Measurements from ENCODE around the gene TRMT10C.
"Not testable (repeated sequence)": the region's sequence is repeated elsewhere in the genome, so short reads cannot be mapped to it uniquely, and the experiment has no call there.

TRMT10C gene

DNA sequence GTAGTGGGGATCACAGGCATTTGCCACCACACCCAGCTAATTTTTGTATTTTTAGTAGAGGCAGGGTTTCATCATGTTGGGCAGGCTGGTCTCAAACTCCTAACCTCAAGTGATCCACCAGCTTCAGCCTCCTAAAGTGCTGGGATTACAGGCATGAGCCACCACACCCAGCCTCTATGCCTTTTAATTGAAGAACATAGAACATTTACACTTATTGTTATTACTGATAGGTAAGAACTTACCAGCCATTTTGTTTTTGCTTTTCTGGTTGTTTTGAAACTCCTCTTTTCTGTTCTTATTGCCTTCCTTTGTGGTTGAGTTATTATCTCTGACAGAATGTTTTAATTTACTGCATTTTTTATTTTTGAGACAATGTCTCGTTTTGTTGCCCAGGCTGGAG lies 41.5 kb downstream of the TRMT10C start:
- H3K4me3 ChIP-seq (ENCODE audit: low read depth, low read length) = no peak overlapping the region
- DNase-seq (ENCODE audit: low read depth, low spot score) = no peak
- in situ Hi-C loops (cut with HindIII; ENCODE audit: low sequenced_read_pairs) = no loop called here
- TF ChIP-seq, protein P1, sequence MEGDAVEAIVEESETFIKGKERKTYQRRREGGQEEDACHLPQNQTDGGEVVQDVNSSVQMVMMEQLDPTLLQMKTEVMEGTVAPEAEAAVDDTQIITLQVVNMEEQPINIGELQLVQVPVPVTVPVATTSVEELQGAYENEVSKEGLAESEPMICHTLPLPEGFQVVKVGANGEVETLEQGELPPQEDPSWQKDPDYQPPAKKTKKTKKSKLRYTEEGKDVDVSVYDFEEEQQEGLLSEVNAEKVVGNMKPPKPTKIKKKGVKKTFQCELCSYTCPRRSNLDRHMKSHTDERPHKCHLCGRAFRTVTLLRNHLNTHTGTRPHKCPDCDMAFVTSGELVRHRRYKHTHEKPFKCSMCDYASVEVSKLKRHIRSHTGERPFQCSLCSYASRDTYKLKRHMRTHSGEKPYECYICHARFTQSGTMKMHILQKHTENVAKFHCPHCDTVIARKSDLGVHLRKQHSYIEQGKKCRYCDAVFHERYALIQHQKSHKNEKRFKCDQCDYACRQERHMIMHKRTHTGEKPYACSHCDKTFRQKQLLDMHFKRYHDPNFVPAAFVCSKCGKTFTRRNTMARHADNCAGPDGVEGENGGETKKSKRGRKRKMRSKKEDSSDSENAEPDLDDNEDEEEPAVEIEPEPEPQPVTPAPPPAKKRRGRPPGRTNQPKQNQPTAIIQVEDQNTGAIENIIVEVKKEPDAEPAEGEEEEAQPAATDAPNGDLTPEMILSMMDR (IDR thresholded peaks at IDR 0.05; ENCODE audit: low read depth, low read length) = no peak

DNA sequence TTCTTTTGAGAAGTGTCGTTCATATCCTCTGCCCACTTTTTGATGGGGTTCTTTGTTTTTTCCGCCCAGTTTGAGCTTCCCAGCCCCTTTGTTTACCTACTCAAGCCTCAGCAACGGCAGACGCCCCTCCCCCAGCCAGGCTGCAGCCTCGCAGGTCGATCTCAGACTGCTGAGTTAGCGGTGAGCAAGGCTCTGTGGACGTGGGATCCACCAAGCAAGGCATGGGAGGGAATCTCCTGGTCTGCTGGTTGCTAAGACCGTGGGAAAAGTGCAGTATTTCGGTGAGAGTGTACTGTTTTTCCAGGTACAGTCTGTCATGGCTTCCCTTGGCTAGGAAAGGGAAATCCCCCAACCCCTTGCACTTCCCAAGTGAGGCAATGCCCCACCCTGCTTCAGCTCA lies 43.7 kb downstream of the TRMT10C start:
- DNase-seq (ENCODE audit: low read depth, low spot score); H3K4me3 ChIP-seq (ENCODE audit: low read depth, low read length); in situ Hi-C loops (cut with HindIII; ENCODE audit: low sequenced_read_pairs): not testable (repeated sequence)

GRCh38 chr3:101611023-101611422 lies 49.4 kb downstream of the TRMT10C start:
- TF ChIP-seq, protein P1 (IDR thresholded peaks at IDR 0.05; ENCODE audit: low read depth, low read length) = no peak

GRCh38 chr3:101613014-101613413 lies 51.3 kb downstream of the TRMT10C start:
- in situ Hi-C loops (cut with HindIII; ENCODE audit: low sequenced_read_pairs); H3K4me3 ChIP-seq (ENCODE audit: low read depth, low read length); DNase-seq (ENCODE audit: low read depth, low spot score): not testable (repeated sequence)

More at GRCh38 chr3:101611023-101611422, 49.4 kb downstream of the TRMT10C start:
- H3K4me3 ChIP-seq (ENCODE audit: low read depth, low read length) = no peak overlapping the region
- no peak for DNase-seq (ENCODE audit: low read depth, low spot score)
- in situ Hi-C loops (cut with HindIII; ENCODE audit: low sequenced_read_pairs) = no loop called here

- in situ Hi-C loops (cut with HindIII; ENCODE audit: low sequenced_read_pairs) = no loop called here
- TF ChIP-seq, protein P1 (IDR thresholded peaks at IDR 0.05; ENCODE audit: low read depth, low read length) = no peak
Observed at GRCh38 chr3:101615525-101615924, 53.9 kb downstream of the TRMT10C start.

More at GRCh38 chr3:101615525-101615924, 53.9 kb downstream of the TRMT10C start:
- H3K4me3 ChIP-seq (ENCODE audit: low read depth, low read length) = no peak overlapping the region
- DNase-seq (ENCODE audit: low read depth, low spot score) = no peak
